Activated CD8-positive, alpha-beta memory T cell treated with anti-CD3 and anti-CD28 coated beads, Interleukin-2, amount 50 U/mL, for 1 hour (primary cell): ENCODE data around the gene GSG1.

Source experiments
- DNase-seq: peaks from one replicate; pipeline ENCODE4 v3.0.0-alpha.2; 2020; ENCODE audit errors: extremely low read depth

The GSG1 gene

GRCh38 chr12:13103391-13104033 lies at the start of gene GSG1:
Gene GSG1 (minus strand): TSS chr12:13103667. CDS start chr12:13103512, 155 bp downstream.
- DNase-seq, result no peak

GRCh38 chr12:13153180-13153579 lies 49.7 kb upstream of the GSG1 start:
- no peak for DNase-seq

GRCh38 chr12:13152756-13153155 lies 49.3 kb upstream of the GSG1 start:
- DNase-seq, result no peak

- DNase-seq, result no peak
Observed at GRCh38 chr12:13152281-13152680, 48.8 kb upstream of the GSG1 start.

DNA sequence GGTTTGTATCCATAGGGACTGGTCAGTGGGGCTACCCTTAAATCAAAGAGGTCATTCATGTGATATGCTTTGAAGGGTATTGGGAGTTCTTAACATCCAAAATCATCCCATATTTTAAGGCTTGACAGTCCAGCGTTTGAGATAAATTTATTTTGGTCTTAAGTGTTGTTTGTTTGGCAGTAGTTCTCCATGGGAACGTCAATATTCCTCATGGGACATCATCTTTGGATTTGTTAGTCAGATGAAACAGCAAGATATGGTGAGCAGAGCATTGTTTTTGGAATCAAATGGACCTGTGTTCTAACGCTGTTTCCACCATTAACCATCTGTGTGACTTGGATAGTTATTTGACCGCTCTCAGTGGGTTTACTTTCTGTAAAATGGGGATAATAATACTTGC lies 45.9 kb upstream of the GSG1 start:
- no peak for DNase-seq

GRCh38 chr12:13148485-13148847 lies 45.0 kb upstream of the GSG1 start:
- no peak for DNase-seq

GRCh38 chr12:13147688-13148484 lies 44.4 kb upstream of the GSG1 start:
- DNase-seq, result no peak

- DNase-seq, result no peak
Observed at GRCh38 chr12:13146336-13146938, 43.0 kb upstream of the GSG1 start.

- DNase-seq, result no peak
Observed at GRCh38 chr12:13144266-13144828, 40.9 kb upstream of the GSG1 start.

- DNase-seq, result no peak
Observed at GRCh38 chr12:13142747-13143146, 39.3 kb upstream of the GSG1 start.

GRCh38 chr12:13141686-13142085 lies 38.2 kb upstream of the GSG1 start:
- DNase-seq, result no peak

- DNase-seq, result no peak
Observed at GRCh38 chr12:13135371-13136178, 32.1 kb upstream of the GSG1 start.

DNA sequence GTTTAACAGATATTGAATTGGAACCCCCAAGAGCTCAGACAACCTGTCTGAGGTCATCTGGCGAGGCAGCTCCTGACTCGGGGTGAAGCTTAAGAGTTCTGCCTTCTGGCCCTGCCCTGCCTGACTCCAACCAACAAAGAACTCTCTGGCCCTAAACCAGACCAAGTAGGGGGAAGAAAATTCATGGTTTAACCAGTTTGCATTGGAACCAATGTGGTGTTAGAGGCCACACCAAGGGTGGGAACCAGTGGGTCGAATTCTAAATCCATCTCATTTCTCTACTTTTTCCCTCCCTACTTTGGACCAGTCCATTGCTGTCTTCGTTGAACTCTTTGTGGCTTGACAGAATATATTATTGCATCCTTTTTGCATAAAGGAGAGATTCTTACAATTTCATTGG lies 30.4 kb upstream of the GSG1 start:
- DNase-seq, result no peak

DNA sequence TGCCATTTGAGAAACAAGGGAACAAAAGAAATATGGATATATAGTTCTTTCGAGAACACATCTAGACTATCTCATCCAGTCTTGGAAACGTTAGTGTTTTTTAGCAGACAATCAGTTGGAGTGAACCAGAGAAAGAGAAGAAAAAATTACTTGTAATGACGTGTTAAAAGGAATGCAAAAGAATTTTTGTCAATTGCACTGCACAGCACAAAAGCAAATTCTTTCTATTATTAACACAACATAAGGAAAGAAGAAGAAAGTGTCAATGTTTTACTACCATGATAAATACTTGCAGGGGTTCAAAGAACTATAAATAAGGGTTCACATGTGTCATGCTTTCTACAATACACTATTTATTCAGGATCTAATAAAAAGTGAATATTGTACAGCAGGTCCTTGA lies 27.5 kb upstream of the GSG1 start:
- no peak for DNase-seq

- no peak for DNase-seq
Observed at GRCh38 chr12:13128291-13128965, 25.0 kb upstream of the GSG1 start.

GRCh38 chr12:13127444-13127843 lies 24.0 kb upstream of the GSG1 start:
- DNase-seq, result no peak

- no peak for DNase-seq
Observed at GRCh38 chr12:13126494-13126893, 23.0 kb upstream of the GSG1 start.

GRCh38 chr12:13125996-13126395 lies 22.5 kb upstream of the GSG1 start:
- DNase-seq, result no peak

GRCh38 chr12:13124656-13125505 lies 21.4 kb upstream of the GSG1 start:
- DNase-seq, result no peak

GRCh38 chr12:13121568-13121967 lies 18.1 kb upstream of the GSG1 start:
- no peak for DNase-seq
